Measurements from ENCODE around the gene HGFAC.
A peak's percentile ranks its signal among the peaks of the same experiment; 100 is the strongest.

DNA sequence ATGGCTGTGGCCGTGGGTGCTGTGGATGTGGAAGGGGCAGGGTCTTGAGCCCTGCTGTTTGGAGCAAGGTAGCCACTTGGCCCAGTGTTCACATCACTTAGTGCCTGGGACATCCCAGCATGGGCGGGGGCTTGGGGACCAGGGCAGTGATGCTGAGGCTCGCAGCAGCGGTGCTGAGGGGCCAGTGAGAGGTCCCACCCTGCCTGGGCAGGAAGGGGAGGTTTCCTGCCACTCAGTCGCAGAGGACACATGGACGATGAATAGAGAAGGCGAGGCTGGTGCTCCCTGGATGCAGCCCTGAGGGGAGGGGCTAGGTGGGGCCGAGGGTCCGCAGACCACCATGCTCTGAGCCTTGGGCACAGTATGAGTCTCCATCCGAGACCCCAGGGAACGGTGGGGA, 47.1 kb downstream of the HGFAC start:
- TF ChIP-seq, protein P1, sequence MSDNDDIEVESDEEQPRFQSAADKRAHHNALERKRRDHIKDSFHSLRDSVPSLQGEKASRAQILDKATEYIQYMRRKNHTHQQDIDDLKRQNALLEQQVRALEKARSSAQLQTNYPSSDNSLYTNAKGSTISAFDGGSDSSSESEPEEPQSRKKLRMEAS (IDR thresholded peaks at IDR 0.05): no peak
- no peak for TF ChIP-seq NFIC (IDR thresholded peaks at IDR 0.05)
- TF ChIP-seq EP300 (IDR thresholded peaks at IDR 0.05; ENCODE audit: borderline replicate concordance): no peak
- peak; percentile 72; the same call in 1 of the 2 replicates for TF ChIP-seq ZBTB7A (IDR thresholded peaks at IDR 0.05; ENCODE audit: low read depth)
- TF ChIP-seq, protein P2, sequence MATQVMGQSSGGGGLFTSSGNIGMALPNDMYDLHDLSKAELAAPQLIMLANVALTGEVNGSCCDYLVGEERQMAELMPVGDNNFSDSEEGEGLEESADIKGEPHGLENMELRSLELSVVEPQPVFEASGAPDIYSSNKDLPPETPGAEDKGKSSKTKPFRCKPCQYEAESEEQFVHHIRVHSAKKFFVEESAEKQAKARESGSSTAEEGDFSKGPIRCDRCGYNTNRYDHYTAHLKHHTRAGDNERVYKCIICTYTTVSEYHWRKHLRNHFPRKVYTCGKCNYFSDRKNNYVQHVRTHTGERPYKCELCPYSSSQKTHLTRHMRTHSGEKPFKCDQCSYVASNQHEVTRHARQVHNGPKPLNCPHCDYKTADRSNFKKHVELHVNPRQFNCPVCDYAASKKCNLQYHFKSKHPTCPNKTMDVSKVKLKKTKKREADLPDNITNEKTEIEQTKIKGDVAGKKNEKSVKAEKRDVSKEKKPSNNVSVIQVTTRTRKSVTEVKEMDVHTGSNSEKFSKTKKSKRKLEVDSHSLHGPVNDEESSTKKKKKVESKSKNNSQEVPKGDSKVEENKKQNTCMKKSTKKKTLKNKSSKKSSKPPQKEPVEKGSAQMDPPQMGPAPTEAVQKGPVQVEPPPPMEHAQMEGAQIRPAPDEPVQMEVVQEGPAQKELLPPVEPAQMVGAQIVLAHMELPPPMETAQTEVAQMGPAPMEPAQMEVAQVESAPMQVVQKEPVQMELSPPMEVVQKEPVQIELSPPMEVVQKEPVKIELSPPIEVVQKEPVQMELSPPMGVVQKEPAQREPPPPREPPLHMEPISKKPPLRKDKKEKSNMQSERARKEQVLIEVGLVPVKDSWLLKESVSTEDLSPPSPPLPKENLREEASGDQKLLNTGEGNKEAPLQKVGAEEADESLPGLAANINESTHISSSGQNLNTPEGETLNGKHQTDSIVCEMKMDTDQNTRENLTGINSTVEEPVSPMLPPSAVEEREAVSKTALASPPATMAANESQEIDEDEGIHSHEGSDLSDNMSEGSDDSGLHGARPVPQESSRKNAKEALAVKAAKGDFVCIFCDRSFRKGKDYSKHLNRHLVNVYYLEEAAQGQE (IDR thresholded peaks at IDR 0.05; ENCODE audit: low read depth): no peak
- TF ChIP-seq TEAD4 (IDR thresholded peaks at IDR 0.05): no peak
- no peak for TF ChIP-seq CEBPB (IDR thresholded peaks at IDR 0.05)
- TF ChIP-seq FOXM1 (IDR thresholded peaks at IDR 0.05; ENCODE audit: borderline replicate concordance, low read depth): no peak
